CD4-positive, alpha-beta T cell (primary cell): ENCODE measurements around the gene VPS50. TPM values are rescaled to one million over a fixed set of nuclear protein-coding genes. Genes with fewer than 3 reads are reported as not detected.

Experiments
- ATAC-seq: fragments of 200-7000 bp; cut with Tn5 transposase; one replicate; pipeline ENCODE4 v1.10.0; 2022; ENCODE audit warnings: mild to moderate bottlenecking; ENCODE audit not compliant: poor library complexity
- CTCF ChIA-PET: fragments of 350-600 bp; sonication (Branson Sonifier 250); formaldehyde crosslinking; loops from one replicate; lab custom pipeline; 2021; ENCODE audit warnings: antibody characterized with exemption, inconsistent platforms; lab: Charles Lee
- POLR2A ChIA-PET: fragments of 350-600 bp; sonication (Branson Sonifier 250); formaldehyde crosslinking; loops from one replicate; lab custom pipeline; 2021; ENCODE audit warnings: antibody characterized with exemption, inconsistent platforms; lab: Charles Lee
- DNase-seq, 14 experiments: peaks; one replicate each; pipeline ENCODE4 v3.0.0-alpha.2; 2013 to 2020; ENCODE audit warnings: mixed read lengths in 2 of 14
- H3K27ac ChIP-seq, 2 donors: one replicate each; pipeline versions ENCODE4 v1.5.1 to v1.7.0; 2013; ENCODE audit warnings: low read length in 2 of 2, low read depth in 1 of 2, mild to moderate bottlenecking in 1 of 2
- H3K27me3 ChIP-seq, 2 experiments: 1 replicate in 1 of 2; 2 replicates in 1 of 2; pipeline versions ENCODE4 v1.6.1 to v1.7.0; 2013; ENCODE audit warnings: low read length in 2 of 2, control low read depth in 1 of 2, mild to moderate bottlenecking in 1 of 2, moderate library complexity in 1 of 2; ENCODE audit not compliant: insufficient read depth in 2 of 2, control insufficient read depth in 1 of 2
- H3K36me3 ChIP-seq: one replicate; pipeline ENCODE4 v1.6.1; 2013; ENCODE audit warnings: low read length, control low read depth; ENCODE audit not compliant: insufficient read depth
- H3K4me1 ChIP-seq: one replicate; pipeline ENCODE4 v1.6.1; 2013; ENCODE audit warnings: low read length, control low read depth; ENCODE audit not compliant: insufficient read depth
- H3K4me3 ChIP-seq: one replicate; pipeline ENCODE4 v1.5.1; 2013; ENCODE audit warnings: mild to moderate bottlenecking, low read length, moderate library complexity
- H3K9me3 ChIP-seq, 2 experiments: 1 replicate in 1 of 2; 2 replicates in 1 of 2; pipeline versions ENCODE4 v1.6.1 to v1.7.0; 2013; ENCODE audit warnings: low read length in 2 of 2, mild to moderate bottlenecking in 2 of 2, control low read depth in 1 of 2, moderate library complexity in 1 of 2; ENCODE audit not compliant: control insufficient read depth in 1 of 2, insufficient read depth in 1 of 2
- H3K27ac Mint-ChIP-seq: one replicate; pipeline ENCODE4 v1.8.0; 2020; ENCODE audit warnings: mixed read lengths
- H3K27me3 Mint-ChIP-seq: one replicate; pipeline ENCODE4 v1.8.0; 2021; ENCODE audit warnings: mixed read lengths
- H3K36me3 Mint-ChIP-seq: one replicate; pipeline ENCODE4 v1.8.0; 2021; ENCODE audit warnings: low read depth, mixed read lengths
- H3K4me1 Mint-ChIP-seq: one replicate; pipeline ENCODE4 v1.8.0; 2021; ENCODE audit warnings: low read depth, mixed read lengths
- H3K4me3 Mint-ChIP-seq: one replicate; pipeline ENCODE4 v1.8.0; 2020; ENCODE audit warnings: mild to moderate bottlenecking, mixed read lengths
- H3K9me3 Mint-ChIP-seq: one replicate; pipeline ENCODE4 v1.8.0; 2020; ENCODE audit warnings: mixed read lengths
- intact Hi-C, 2 experiments: fragments of 100-400 bp; cut with DNase I in 1 of 2; cut with micrococcal nuclease in 1 of 2; formaldehyde crosslinking; loops; one replicate each; pipeline versions ENCODE4 v1.15.1 to v1.9.0; 2023 to 2025; cut with DNase I, micrococcal nuclease
- polyA plus RNA-seq, 2 donors: library from polyadenylated mRNA; unstranded; fragments of 120-200 nt; gene quantifications; one replicate each; pipeline ENCODE4 v1.2.1, GENCODE V29; 2013
- total RNA-seq, 174 experiments: library from RNA in 2 of 174; stranded (reverse) in 2 of 174; gene quantifications; one replicate each; pipeline ENCODE4 v1.2.3 and lab custom pipeline; 2021 to 2026
- TF ChIP-seq, protein P1 (sequence below): fragments of 200-600 bp; IDR thresholded peaks from one replicate; pipeline ENCODE4 v1.8.0; 2022; ENCODE audit warnings: antibody characterized with exemption, mild to moderate bottlenecking

The VPS50 gene, protein sequence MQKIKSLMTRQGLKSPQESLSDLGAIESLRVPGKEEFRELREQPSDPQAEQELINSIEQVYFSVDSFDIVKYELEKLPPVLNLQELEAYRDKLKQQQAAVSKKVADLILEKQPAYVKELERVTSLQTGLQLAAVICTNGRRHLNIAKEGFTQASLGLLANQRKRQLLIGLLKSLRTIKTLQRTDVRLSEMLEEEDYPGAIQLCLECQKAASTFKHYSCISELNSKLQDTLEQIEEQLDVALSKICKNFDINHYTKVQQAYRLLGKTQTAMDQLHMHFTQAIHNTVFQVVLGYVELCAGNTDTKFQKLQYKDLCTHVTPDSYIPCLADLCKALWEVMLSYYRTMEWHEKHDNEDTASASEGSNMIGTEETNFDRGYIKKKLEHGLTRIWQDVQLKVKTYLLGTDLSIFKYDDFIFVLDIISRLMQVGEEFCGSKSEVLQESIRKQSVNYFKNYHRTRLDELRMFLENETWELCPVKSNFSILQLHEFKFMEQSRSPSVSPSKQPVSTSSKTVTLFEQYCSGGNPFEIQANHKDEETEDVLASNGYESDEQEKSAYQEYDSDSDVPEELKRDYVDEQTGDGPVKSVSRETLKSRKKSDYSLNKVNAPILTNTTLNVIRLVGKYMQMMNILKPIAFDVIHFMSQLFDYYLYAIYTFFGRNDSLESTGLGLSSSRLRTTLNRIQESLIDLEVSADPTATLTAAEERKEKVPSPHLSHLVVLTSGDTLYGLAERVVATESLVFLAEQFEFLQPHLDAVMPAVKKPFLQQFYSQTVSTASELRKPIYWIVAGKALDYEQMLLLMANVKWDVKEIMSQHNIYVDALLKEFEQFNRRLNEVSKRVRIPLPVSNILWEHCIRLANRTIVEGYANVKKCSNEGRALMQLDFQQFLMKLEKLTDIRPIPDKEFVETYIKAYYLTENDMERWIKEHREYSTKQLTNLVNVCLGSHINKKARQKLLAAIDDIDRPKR
- total RNA-seq (10 to 100 TPM; 13.2 to 17.3 TPM), total RNA-seq (lab: John Stamatoyannopoulos, UW) (22.2 to 89.7 (median 46.3) reads per million in 172 experiments)
- 17.3 TPM for polyA plus RNA-seq (2013, experiment 1 of 2)
- polyA plus RNA-seq (2013, experiment 2 of 2) = 23.6 TPM

DNA sequence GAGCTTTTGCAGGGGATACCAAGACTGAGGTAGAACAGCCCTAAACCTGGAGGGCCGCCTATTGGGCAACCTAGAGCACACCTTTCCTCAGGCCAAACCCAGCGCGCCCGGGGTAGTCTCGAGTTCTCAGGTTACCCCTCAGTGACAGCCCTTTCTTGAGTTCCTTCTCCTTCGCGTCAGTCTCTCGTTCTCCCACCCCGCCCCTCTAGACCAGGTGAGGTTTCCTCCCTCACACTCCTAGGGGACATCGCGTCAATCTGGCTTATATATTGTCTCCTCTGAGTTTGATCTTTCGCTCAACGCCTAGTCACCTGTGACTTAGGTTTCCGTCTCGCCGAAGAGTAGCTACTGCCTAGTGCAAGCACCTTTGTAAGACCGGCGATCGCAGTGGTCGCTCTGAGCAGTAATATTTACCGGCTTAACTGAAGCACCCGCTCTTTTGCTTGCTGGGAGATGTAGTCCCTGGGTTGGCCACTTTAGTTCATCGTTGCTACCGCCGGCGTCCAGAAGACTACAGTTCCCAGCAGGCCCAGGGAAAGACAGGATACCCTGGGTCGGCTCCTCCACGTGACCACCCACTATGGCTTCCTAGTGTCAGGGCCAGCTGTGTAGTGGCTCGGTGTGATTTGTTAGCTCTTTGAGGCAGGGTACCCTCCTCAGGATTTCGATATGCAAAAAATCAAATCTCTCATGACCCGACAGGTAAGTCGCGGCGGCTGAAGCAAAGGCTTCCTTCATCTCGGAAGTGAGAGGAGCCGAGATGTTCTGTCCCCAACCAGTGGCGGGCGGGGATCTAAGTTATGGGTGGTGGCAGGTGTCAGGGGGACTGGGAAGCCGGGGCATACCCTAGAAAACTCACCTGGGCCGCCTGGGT lies at the start of gene VPS50:
Gene VPS50 (plus strand): TSS at position 568 of the 874 bp plus-strand sequence. CDS start 102 bp downstream, at position 670.
- TF ChIP-seq, protein P1, sequence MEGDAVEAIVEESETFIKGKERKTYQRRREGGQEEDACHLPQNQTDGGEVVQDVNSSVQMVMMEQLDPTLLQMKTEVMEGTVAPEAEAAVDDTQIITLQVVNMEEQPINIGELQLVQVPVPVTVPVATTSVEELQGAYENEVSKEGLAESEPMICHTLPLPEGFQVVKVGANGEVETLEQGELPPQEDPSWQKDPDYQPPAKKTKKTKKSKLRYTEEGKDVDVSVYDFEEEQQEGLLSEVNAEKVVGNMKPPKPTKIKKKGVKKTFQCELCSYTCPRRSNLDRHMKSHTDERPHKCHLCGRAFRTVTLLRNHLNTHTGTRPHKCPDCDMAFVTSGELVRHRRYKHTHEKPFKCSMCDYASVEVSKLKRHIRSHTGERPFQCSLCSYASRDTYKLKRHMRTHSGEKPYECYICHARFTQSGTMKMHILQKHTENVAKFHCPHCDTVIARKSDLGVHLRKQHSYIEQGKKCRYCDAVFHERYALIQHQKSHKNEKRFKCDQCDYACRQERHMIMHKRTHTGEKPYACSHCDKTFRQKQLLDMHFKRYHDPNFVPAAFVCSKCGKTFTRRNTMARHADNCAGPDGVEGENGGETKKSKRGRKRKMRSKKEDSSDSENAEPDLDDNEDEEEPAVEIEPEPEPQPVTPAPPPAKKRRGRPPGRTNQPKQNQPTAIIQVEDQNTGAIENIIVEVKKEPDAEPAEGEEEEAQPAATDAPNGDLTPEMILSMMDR = no peak
- Histone ChIP-seq H3K36me3 (no peaks in the 10 kb centered on the region), H3K9me3 (no peaks in the 10 kb centered on the region), H3K4me1 (peaks cover 6% of the 10 kb centered on the region), H3K4me3 (peak within 1 kb of the TSS; percentile 67), H3K27ac (peak within 1 kb of the TSS; percentile 79 to 91), H3K27me3 (no peaks in the 10 kb centered on the region)
- POLR2A ChIA-PET = interaction anchor here (0.6 to 2.6 kb wide), 13 partner anchors 8 to 1425 kb away, joined by 3 to 23 read pairs (median 4); partner anchors contain the start of genes ANKIB1, KRIT1, PEX1 and RBM48
- H3K4me3 Mint-ChIP-seq = peak within 1 kb of the TSS; percentile 96
- peaks cover 25% of the 10 kb centered on the region for H3K4me1 Mint-ChIP-seq
- CTCF ChIA-PET = interaction anchor here (0.6 to 1.4 kb wide), 6 partner anchors 10 to 784 kb away, joined by 3 to 4 read pairs (median 3); partner anchors contain the start of genes GATAD1 and SAMD9
- intact Hi-C loops = loop anchor here (1.0 to 10.0 kb wide), 10 partner anchors 113 to 1433 kb away; partner anchors contain the start of genes ANKIB1 (in 1 of the 2), BET1 (in 1 of the 2), CDK6 (in 1 of the 2) and FAM133B (in 1 of the 2)
- H3K36me3 Mint-ChIP-seq = peaks cover 8% of the 10 kb centered on the region
- no peaks in the 10 kb centered on the region for H3K9me3 Mint-ChIP-seq
- DNase-seq = peak; percentile 84 to 97 (median 88)
- peak within 1 kb of the TSS; percentile 95 for H3K27ac Mint-ChIP-seq
- no peaks in the 10 kb centered on the region for H3K27me3 Mint-ChIP-seq
- ATAC-seq = peak; percentile 94

DNA sequence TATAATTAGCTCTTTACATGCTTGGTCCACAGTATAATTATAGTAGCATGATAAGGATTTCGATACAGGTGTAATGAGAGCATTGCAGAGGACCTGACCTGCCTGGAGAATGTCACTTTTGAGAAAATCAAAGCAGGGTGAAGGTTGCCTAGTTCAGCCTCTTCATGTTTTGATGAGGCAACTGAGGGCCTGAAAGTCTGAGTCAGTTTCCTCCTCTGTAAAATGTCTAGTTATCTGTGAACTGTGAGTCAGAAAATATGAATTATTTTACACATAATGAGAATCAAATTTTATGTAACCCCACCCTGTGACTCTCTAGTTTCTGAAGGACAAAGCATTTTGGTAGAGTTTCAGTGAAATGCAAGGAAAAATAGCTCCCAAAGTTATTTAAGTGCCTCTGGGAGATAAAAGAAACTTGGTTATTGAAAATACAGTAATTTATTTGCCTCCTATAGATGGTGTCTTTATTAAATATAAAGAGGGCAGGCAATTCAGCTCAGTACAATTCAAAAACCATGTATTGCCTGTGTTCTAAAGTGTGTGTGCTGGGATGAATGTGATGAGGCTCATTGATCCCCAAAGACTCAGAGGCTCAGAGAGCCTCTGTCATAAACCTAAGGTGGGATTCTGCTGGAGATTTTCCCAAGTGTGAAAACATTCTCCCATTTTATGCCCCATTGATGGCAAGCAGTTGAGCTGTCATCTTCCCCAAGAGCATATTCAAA lies 46.7 kb upstream of the VPS50 start:
- POLR2A ChIA-PET = no interaction called here
- no peaks in the 10 kb centered on the region for H3K36me3 Mint-ChIP-seq
- no peak for ATAC-seq
- H3K27ac Mint-ChIP-seq = no peak overlapping the region
- CTCF ChIA-PET = interaction anchor here (0.6 to 1.8 kb wide), 2 partner anchors 9 to 522 kb away, joined by 3 read pairs; no protein-coding TSS in a partner anchor
- H3K27me3 Mint-ChIP-seq = peaks cover 40% of the 10 kb centered on the region
- Histone ChIP-seq H3K27me3 (peaks cover 3 to 4% of the 10 kb centered on the region in 2 experiments), H3K4me1 (no peaks in the 10 kb centered on the region), H3K36me3 (no peaks in the 10 kb centered on the region), H3K27ac (no peak overlapping the region), H3K9me3 (no peaks in the 10 kb centered on the region), H3K4me3 (no peak overlapping the region)
- intact Hi-C loops = no loop called here
- no peak overlapping the region for H3K4me3 Mint-ChIP-seq
- DNase-seq = no peak
- H3K4me1 Mint-ChIP-seq = no peaks in the 10 kb centered on the region
- H3K9me3 Mint-ChIP-seq = no peaks in the 10 kb centered on the region
- TF ChIP-seq, protein P1 = no peak
